ENCODE measurements around the gene GATAD2A.

The GATAD2A gene

DNA sequence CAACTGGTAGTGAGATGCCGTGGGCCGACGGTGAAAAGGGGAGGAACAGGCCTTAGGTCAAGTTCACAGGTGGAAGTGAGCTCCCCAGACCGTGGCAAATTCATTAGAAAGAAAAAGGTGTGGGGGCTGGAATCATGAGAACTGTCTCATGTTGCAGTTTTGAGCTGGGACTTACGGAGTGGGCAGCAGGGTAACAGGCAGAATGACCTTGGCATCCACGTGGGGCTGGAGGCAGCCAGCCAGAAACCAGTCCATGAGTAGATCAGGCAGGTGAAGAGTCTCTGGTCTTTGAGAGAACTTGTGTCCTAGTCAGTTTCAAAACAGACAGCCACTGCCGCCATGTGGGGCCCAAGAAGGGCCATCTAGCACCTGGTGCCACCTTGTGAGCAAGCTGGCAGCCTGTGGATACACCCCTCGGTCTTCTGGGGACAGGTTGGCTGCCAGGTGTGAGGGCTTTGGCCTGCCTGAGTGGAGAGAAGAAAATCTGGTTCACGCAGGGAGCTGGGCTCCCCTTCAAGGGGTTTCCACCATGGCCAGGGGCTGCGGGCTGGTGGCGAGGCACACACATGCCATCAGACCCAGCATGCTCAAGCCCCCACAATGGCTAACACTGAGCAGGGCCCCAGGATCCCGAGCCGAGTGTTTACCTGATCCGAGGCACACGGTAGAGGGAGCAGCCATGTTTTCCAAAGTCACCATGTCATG, 86.0 kb downstream of the GATAD2A start:
- DNase-seq, result no peak

DNA sequence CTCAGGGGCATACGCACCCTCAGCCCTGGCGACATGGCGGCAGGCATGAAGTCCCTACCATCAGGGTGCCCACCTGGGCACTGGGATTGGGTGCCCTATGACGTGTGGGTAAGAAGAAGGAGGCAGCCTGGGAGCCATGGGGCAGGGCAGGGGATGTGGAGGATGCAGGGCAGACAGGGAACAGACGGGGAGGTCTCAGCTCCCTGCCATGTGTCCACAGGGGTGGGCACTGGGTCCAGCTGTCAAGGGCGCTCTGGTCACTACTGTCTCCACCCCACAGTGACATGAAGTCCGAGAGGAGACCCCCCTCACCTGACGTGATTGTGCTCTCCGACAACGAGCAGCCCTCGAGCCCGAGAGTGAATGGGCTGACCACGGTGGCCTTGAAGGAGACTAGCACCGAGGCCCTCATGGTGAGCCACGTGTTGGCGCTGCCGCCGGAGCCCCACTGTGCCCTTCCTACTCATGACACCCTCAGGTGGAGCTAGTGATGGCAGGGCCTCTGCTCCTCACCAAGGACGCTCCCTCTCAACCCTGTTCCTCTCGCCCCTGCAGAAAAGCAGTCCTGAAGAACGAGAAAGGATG, 86.6 kb downstream of the GATAD2A start:
- DNase-seq, result no peak

DNA sequence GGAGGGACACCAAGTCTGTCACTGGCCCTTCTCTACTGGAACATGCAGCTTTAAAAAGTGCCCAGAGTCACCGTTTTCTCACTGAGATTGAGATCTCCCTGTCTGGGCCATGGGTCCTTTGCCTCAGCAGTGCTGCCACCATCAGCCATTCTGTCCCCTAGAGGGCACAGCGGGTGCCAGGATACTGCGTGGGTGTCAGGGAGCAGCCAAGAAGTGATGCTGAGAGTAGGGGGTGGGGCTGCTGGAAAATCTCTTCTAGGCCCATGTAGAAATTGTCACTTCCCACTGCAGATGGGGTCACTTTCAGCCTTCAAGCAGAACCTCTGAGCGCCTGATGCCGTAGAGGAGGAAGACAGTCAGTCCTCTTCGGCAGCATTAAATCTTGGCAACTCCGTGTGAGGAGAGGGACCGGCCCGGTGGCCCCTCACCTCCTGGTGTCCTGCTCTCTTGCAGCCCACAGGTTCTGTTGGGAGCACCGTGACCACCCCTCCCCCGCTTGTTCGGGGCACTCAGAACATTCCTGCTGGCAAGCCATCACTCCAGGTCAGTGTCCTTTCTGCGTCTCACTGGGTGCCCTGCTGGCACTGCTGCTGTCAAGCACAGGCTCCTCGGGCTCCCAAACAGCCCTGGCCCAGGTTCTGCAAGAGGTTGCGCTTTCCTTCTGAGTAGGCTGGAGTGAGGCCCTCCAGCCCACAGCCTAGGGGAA, 88.5 kb downstream of the GATAD2A start:
- no peak for DNase-seq

GRCh38 chr19:19495614-19496603, 90.4 kb downstream of the GATAD2A start:
- DNase-seq, result no peak

DNA sequence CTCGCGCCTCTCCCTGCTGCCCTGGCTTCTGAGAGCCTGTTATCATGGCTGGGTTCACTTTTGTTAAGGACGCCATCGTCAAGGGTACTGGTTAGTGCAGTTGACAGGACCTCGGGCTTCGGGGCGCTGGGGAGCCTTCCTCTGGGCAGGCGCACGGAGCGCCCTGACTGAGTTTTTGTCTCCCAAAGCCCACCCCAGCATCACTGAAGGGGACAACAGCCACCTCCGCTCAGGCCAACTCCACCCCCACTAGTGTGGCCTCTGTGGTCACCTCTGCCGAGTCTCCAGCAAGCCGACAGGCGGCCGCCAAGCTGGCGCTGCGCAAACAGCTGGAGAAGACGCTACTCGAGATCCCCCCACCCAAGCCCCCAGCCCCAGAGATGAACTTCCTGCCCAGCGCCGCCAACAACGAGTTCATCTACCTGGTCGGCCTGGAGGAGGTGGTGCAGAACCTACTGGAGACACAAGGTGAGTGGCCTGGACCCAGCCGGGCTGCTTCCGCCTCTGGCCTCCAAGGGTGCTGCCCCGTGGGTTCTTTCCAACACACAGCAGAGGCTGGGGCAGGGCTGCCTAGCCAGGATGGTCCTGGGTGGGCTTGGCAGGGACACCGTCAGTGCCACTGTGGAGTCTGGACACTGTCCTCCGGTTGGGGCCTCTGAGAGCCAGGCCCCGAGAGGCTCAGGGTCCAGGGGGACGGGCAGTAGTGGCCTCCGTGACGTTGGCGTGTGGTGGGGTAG, 92.9 kb downstream of the GATAD2A start:
- no peak for DNase-seq

DNA sequence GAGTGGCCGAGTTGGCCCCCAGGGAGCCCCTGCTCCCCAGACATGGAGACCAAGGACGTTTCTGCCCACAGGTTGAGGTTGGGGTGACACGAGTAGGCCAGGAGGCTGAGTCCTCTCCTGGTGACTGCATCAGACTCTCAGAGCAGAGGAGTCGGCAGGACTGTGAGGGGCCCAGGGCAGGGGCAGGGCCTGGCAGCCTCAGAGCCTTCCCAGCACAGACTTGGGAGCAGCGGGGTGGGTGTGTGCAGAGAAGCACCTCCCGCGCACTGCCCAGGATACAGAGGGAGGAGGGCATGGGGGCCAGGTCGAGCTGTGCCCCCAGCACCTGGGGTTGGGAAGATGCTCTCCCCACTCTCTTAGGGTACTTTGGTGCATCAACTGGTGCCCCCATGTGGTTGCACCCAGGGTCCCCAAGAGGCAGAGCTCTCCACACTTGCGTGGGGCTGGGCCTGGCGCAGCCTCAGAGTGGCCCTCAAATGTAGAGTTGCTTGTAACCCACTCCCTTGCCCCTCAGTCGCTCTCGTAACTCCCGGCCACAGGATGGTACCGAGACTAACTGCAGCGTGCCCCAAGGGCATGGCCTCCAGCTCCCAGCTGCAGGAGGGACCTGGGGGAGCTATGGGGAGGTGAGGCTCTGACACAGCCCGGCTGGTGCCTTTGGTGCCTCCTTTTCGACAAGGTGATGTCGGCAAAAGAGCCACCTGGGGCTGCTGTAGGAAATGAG, 94.0 kb downstream of the GATAD2A start:
- DNase-seq, result no peak

DNA sequence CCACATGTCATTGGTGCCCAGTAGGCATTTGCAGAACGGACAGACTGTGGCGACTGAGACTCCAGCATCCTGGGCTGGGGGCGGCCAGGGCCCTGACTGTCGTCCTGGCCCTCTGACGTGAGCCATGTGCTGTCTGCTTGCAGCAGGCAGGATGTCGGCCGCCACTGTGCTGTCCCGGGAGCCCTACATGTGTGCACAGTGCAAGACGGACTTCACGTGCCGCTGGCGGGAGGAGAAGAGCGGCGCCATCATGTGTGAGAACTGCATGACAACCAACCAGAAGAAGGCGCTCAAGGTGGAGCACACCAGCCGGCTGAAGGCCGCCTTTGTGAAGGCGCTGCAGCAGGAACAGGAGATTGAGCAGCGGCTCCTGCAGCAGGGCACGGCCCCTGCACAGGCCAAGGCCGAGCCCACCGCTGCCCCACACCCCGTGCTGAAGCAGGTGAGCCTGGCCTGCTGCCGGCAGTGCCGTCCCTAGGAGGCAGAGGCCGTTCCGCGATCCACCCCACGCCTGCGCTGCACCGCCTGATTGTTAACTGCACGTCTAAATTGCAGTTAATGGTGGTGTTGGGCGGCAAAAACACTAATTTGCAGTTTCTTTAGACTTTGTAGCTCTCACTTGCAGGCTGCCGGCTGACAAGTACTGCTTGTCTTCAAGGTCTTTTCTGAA, 95.6 kb downstream of the GATAD2A start:
- no peak for DNase-seq

DNA sequence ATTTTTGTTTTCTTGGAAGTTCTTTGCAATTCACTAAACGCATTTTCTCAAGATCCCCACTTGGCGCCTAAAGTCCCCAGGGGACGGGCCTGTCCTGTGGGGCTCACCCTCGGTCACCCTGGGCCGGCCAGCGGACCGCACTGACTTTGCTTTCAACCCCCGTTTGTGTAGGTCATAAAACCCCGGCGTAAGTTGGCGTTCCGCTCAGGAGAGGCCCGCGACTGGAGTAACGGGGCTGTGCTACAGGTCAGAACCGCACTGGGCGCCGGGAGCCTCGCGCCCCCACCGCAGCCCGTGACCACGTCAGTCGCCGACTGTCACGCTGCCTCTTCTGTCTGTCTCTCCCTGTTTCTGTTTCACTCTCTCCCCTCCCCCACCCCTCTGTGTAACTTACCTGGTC, 96.3 kb downstream of the GATAD2A start:
- DNase-seq, result no peak

DNA sequence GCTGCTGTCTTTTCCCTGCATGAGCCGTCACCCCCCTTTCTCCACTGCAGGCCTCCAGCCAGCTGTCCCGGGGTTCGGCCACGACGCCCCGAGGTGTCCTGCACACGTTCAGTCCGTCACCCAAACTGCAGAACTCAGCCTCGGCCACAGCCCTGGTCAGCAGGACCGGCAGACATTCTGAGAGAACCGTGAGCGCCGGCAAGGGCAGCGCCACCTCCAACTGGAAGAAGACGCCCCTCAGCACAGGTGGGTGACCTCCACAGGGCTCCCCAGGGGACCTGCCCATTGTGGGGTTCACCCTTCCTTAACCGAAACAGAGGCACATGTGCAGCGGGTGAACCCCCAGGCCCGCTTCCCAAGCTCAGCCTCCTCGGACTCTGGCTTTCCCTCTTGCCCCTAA, 96.8 kb downstream of the GATAD2A start:
- no peak for DNase-seq

- DNase-seq, result no peak
These were observed 97.5 kb downstream of the GATAD2A start for GRCh38 chr19:19502808-19503602.

DNA sequence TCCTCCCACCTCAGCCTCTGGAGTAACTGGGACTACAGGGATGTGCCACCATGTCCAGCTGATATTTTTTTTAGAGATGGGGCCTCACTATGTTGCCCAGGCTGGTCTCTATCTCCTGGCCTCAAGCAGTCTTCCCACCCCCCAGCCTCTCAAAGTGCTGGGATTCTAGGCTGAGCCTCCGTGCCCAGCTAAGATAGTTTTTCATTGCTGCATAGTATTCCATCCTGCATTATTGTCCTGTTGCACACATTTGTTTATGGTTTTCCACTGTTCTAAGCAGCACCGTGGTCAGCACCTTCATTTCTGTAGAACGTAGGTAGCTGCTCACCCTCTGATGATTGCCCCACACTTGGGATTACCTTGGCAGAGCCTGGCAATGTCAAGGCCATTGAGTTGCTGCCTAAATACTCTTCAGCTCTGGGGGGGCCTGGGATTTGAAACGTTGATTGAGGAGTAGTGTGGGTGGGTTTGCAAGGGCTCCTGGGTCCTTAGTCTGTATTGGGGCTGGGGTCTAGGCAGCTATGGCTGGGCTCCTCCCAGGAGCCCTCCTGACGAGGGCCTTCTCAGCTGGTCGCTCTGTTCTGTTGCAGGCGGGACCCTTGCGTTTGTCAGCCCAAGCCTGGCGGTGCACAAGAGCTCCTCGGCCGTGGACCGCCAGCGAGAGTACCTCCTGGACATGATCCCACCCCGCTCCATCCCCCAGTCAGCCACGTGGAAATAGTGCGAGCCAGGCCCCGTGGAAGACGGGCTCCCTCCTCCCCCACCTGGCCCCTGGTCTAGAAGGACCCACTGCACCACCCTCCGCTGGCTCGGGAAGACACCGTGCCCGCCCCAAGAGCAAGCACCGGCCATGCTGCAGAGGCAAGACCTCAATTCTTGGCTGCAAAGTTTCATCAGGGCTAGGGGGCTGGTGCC, 99.5 kb downstream of the GATAD2A start:
- DNase-seq, result no peak

DNA sequence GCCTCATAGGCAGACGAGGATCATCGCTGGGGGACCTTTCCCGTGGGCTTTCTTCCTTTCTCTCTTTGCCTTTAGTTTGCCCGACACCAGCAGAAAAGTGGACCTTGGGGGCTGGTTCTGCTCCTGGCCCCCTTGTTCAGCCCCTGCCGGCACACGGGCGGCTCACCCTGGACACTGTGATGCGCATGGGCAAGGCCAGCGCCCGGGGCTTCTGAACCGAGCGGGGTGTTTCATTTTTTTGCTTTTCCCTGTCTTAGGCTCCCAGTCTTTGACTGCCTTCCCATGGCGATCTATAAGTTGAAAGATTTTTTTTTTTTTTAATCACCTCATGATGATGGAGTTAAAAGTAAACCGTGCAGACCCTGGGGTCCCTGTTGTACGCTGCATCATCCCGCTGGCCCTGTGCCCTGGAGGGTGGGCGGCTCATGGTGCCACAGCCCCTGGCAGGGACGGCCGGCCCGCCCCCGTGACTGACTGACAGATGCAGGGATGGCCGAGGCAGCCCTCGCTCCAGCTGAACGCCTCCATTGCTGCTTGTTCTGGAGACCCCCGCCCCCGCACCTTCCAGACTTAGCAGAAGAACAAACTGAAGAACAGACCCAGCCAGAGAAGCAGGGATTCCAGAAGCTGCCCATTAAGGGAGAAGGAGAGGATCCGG, 100.3 kb downstream of the GATAD2A start:
- no peak for DNase-seq

GRCh38 chr19:19506592-19506991, 101.1 kb downstream of the GATAD2A start:
- DNase-seq, result no peak

DNA sequence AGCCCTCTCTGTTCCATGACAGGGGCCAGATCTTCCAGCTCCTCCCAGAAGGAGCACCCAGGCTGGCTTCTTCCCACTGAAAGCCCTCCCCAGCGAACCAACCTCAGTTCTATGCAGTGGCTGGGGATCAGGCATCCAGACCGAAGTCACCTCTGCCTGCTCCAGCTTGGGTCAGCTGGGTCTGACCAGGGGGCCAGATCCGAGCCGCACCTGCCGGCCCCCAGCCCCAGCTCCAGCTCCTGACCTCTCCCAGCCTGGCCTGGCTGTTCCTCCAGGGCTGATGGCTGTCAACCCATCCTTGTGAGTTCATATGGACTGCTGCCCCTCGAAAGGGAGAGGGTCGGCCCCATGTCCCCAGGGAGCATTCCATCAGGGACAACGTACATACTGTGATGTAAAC, 101.9 kb downstream of the GATAD2A start:
- no peak for DNase-seq

- no peak for DNase-seq
These were observed 102.7 kb downstream of the GATAD2A start for GRCh38 chr19:19508217-19508616.

DNA sequence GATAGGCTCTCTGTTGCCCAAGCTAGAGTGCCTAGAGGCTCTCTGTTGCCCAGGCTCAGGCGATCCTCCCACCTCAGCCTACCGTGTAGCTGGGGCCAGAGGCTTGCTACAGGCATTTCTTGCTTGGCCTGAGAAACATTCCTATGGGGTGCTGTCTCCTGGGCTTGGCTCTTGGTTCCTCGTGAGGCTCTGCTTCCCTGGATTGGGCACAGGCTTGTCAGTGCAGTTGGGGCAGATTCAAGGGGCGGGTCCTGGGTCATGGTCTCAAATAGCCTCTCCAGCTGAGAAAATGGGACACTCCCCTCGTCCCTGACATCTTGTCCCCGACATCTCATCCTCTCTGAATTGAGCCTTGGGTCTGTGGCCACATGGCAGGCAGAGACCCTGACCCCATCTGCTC, 105.0 kb downstream of the GATAD2A start:
- no peak for DNase-seq

- DNase-seq, result no peak
These were observed 108.2 kb downstream of the GATAD2A start for GRCh38 chr19:19513682-19514081.

- DNase-seq, result no peak
These were observed 108.8 kb downstream of the GATAD2A start for GRCh38 chr19:19514215-19514657.

Measured in AML-193 (cell line).